ENCODE measurements around the gene TMPRSS6.

DNA sequence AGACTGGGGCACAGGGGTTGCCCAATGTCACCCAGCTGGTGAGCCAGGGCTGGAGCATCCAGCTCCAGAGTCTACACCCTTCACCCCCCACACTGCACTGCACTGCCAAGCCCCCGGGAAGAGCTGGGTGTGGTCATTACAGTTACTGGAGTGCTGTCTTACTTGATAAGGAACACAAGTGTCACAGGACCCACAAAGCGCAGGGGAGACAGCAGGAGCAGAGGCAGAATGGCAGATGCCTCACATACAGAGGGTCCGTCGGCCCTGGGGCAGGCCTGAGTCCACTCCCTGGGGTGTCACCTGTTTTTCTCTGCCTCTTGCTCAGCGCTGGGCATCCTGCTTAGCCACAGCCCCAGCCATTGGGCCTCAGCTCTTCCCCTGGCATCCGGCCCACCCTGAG is 32.5 kb upstream of the TMPRSS6 start:
- TF ChIP-seq CTCF (IDR thresholded peaks at IDR 0.05) (no peak), POLR2A (IDR thresholded peaks at IDR 0.05) (no peak)

Data from heart left ventricle (tissue), 13 donors.